ENCODE measurements around the gene SCO2.

Gene SCO2

DNA sequence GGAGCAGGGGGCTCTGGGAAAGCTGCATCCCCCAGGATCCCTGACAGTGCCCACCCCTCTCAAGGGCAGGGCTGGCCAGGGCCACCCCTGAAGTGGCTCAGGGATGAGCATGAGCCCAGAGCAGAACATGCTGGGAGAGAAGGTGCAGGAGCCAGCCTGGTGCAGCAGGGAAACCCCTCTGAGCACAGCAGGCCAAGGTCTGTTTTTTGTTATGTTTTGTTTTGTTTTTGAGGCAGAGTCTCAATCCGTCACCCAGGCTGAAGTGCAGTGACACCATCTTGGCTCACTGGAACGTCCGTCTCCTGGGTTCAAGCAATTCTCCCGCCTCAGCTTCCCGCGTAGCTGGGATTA lies 49.8 kb downstream of the SCO2 start:
- DNase-seq (ENCODE audit: low spot score): no peak
- in situ Hi-C loops (cut with MboI; ENCODE audit: low pct_unique_long_range_greater_than_20kb, low sequenced_read_pairs, unreplicated experiment): no loop called here
- TF ChIP-seq, protein P1, sequence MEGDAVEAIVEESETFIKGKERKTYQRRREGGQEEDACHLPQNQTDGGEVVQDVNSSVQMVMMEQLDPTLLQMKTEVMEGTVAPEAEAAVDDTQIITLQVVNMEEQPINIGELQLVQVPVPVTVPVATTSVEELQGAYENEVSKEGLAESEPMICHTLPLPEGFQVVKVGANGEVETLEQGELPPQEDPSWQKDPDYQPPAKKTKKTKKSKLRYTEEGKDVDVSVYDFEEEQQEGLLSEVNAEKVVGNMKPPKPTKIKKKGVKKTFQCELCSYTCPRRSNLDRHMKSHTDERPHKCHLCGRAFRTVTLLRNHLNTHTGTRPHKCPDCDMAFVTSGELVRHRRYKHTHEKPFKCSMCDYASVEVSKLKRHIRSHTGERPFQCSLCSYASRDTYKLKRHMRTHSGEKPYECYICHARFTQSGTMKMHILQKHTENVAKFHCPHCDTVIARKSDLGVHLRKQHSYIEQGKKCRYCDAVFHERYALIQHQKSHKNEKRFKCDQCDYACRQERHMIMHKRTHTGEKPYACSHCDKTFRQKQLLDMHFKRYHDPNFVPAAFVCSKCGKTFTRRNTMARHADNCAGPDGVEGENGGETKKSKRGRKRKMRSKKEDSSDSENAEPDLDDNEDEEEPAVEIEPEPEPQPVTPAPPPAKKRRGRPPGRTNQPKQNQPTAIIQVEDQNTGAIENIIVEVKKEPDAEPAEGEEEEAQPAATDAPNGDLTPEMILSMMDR (IDR thresholded peaks at IDR 0.05; ENCODE audit: extremely low read depth, insufficient read depth, missing control alignments): no peak

DNA sequence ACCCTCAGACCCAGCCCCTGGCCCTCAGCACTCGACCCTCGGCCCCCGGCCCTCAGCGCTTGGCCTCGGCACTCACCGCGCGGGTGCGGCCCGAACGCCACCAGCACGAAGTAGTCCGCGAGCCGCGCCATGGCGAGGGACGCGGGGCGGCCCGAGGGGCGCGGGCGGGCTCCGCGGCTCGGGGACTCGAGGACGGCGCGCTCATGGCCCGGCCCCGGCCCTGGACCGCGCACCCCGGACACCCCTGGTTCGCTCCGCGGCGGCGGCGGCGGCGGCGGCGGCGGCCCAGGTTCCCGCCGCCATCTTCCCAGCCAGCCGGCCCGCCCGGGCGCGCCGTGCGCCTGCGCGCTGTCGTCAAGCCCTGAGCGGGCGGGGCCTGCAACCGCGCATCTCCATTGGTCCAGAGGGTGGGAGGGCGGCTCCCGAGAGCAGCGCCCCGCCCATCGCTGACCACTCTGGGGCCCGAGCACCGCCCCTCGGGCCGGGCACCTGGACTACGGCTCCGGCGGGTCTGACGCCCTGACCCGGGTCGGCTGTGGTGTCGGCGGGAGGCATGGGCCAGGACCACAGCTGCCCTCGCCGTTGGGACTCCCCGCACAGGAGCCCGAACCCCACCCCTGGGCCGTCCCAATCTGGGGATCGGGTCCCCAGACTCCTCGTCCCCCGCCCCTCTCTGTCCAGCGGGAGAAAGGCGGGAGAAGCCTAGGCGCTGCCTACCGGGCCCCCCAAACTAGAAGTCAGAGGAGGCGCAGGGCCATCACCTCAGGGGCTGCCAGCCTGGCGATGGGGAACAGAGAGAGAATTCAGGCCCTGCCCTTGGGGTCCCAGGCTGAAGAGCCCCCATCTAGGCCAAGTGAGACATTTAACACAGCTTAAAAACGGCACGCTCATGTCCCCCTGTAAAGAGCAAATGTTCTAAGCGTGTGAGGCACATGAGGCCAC lies 50.4 kb downstream of the SCO2 start, which contains the start of gene SBF1:
Gene SBF1 (minus strand): TSS at position 326 of the 942 bp plus-strand sequence. CDS start 195 bp downstream, at position 131.
- TF ChIP-seq, protein P1 (IDR thresholded peaks at IDR 0.05; ENCODE audit: extremely low read depth, insufficient read depth, missing control alignments): no peak
- DNase-seq (ENCODE audit: low spot score): peak; percentile 100
- in situ Hi-C loops (cut with MboI; ENCODE audit: low pct_unique_long_range_greater_than_20kb, low sequenced_read_pairs, unreplicated experiment): no loop called here

DNA sequence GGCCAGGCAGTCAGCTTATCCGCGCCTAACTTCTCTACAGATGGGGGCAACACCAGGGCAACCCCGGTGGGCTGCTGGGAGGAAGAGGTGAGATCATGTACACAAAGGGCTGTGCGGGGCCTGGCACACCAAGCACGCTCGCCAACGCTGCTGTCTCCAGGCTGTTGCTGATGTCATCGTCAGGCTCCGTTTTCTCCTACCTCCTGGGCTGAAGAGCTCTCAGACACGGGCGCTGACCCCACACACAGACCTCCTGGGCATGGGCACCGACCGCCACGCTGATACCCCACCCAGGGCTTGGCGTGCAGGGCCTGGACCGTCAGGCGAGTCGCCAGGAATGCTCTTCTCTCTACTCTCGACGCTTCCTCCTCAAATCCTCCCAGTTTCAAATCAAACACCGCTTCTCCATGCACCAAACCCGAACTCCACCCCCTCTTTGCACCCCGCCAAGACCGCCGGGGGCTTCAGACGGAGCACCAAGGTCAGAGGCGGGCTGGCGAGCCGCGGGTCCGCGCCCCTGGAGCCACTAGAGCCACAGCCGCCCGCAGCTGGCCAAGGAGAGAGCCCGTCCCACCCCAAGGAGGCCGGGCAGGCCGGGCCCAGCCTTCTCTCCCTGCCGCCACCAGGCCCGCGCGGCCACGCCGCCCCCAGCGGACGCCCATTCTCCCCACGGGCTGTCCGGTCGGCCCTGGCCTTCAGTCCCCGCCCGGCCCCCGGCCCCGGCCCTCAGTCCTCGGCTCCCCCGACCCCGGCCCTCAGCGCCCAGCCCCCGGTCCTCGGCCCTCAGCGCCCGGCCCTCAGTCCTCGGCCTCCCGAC lies 51.3 kb downstream of the SCO2 start:
- in situ Hi-C loops (cut with MboI; ENCODE audit: low pct_unique_long_range_greater_than_20kb, low sequenced_read_pairs, unreplicated experiment): no loop called here
- DNase-seq (ENCODE audit: low spot score): no peak

More for the DNA sequence above, 51.3 kb downstream of the SCO2 start:
- TF ChIP-seq, protein P1 (IDR thresholded peaks at IDR 0.05; ENCODE audit: extremely low read depth, insufficient read depth, missing control alignments): no peak

Data from GM13977 (cell line).